HG03066 (cell line): ENCODE measurements around the gene FIS1.
"Not testable (repeated sequence)": the region's sequence is repeated elsewhere in the genome, so short reads cannot be mapped to it uniquely, and the experiment has no call there.

Experiments used
- ATAC-seq: cut with Tn5 transposase; IDR thresholded peaks from one replicate; pipeline ENCODE4 v1.9.1; 2021; ENCODE audit warnings: low read depth; ENCODE audit not compliant: unreplicated experiment

The FIS1 gene

DNA sequence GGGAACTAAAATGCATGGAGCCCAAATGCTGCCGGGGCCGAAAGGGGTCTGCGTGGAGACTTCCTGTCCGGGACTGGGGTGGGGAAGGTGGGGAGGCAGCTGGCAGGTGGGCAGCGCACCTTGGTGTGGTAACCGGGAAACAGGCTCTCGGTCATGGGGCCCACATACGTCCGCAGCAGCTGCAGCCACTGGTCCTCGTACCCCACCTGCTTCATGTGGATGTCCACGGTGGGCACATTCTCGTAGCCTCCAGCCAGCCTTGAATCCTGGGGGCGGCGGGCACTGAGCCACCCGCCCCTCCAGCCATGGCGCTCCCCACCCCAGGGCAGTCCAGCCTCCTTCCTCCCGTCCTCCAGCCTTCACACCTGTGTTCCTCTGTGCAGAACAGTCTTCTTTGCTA, 37.4 kb downstream of the FIS1 start:
- no peak for ATAC-seq

DNA sequence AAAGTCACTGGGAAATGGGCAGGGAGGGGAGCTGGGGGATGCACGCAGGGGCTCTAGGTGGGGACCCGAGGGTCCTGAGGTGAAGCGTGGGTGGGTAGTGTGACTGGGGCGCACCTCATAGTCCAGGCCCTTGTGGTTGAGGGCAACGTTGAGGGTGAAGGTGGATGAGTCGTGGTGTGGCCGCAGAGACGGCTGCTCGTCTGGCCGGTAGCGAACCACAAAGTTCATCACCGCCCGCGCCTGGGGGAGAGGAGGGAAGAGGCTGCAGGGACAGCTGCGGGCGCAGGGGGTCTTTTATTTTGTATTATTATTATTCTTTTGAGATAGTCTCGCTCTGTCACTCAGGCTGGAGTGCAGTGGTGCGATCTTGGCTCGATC, 38.2 kb downstream of the FIS1 start:
- no peak for ATAC-seq

DNA sequence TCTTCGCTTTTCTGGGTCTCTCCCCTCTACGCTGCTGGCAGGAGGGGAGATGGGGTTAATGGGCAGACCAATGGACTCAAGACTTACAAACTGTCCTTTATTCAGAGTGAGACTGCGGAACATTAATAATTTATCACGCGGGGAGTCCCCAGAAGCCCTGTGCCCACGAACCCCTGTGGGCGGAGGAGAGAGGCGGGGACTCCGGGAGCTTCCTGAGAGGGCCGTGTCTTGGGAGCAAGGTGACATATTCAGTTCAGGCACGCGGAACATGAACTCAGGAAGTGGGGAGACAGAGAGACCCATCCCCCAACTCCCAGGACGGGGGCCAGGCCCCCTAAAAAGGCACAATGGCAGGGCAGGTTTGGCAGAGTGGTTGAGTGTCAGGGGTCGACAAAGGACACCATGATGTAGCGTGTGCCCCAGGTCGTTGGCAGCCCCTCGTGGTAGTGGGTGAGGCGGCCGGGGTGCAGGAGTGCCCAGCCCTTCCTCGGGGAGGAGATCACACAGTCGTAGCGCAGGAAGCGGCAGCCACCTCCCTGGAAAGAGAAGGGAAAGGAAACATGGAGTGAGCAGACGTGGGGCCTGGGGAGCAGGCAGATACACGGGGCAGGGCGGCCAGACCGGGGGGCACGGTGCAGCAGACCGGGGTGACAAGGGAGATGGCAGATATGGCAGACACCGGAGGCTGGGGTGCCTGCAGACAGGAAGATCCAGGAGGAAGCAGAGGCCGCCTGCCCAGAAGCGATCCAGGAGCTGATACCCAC, 38.8 kb downstream of the FIS1 start:
- ATAC-seq: no peak

DNA sequence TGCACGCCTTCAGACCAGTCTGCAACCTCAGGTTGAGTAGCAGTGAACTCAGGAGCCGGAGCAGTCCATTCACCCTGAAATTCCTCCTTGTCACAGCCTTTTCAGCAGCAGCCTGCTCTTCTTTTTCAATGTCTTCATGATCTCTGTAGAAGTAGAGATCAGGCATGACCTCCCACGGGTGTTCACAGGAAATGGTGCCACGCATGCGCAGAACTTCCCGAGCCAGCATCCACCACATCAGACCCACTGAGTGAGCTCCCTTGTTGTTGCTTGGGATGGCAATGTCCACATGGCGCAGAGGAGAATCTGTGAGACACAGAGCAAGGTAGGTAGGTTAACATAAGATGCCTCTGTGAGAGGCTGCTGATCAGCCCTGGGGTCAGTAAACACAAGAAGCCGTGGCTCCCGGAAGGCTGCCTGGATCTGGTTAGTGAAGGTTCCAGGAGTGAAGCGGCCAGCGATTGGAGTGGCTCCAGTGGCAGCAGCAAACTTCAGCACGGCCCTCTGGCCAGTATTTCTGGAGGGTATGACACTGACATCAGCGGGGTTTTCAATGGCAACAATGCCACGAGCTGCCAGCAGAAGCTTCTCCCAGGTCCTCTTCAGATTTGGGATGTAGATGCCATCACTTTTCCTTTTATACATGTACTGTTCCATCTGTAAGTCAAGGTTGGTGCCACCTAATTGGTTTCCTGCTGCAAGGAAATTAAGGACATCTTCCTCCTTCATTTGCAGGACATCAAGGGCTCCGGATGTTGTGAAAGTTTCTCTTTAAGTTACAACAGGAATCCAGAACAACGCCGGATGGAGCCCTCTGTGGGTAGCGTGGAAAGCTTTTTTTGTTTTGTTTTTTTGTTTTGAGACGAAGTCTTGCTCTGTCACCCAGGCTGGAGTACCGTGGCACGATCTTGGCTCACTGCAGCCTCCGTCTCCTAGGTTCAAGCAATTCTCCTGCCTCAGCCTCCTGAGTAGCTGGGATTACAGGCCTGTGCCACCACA, 40.8 kb downstream of the FIS1 start:
- not testable (repeated sequence) for ATAC-seq

DNA sequence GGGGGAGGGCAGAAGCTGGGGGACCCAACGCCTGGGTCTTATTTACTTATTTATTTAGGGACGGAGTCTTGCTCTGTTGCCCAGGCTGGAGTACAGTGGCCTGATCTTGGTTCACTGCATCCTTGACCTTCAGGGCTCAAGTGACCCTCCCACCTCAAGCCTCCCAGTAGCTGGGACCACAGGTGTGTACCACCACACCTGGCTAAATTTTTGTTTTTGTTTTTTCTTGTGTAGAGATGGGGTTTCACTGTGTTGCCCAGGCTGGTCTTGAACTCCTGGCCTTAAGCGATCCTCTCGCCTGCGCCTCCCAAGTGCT, 42.3 kb downstream of the FIS1 start:
- no peak for ATAC-seq

DNA sequence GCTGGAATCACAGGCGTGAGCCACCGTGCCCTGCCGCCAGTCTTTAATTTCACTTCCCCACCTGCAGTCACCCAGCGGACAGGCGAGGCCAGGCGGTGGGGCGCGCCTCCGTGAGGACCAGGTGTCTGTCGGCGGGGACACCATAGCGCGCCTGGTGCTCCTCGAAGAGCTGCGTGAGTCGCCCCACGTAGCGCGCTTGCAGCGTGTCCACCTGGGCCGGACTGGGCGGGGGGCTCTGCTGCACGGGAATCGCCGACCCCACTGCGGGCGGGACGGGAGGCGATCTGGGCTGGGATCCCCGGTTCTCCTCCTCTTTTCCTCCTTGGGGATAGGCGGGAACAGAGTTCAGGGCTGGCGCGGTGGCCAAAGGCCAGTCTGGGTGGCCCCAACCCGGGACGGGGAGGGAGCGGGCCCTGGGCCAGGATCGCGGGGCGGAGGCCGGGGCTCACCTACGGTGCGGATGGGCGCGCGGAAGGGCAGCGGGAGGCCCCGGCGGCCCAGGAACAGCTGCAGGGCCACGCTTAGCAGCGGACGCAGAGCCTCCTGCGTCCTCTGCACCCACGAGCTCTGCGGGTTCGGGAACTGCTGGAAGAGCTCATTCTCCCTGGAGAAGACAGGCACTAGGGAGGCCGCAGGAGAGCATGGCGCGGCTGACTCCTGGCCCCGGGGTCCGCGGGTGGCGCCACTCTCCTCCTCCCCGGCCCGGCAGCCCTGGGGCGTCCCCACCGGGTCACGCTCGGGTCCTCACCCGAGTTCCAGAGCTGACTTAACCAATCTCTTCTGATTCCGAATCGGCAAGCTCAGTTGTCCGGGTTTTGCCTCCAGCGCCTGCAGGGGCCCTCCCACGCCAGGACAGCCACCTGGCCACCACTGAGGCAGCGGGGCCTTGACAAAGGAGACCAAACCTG, 42.9 kb downstream of the FIS1 start:
- ATAC-seq: no peak

DNA sequence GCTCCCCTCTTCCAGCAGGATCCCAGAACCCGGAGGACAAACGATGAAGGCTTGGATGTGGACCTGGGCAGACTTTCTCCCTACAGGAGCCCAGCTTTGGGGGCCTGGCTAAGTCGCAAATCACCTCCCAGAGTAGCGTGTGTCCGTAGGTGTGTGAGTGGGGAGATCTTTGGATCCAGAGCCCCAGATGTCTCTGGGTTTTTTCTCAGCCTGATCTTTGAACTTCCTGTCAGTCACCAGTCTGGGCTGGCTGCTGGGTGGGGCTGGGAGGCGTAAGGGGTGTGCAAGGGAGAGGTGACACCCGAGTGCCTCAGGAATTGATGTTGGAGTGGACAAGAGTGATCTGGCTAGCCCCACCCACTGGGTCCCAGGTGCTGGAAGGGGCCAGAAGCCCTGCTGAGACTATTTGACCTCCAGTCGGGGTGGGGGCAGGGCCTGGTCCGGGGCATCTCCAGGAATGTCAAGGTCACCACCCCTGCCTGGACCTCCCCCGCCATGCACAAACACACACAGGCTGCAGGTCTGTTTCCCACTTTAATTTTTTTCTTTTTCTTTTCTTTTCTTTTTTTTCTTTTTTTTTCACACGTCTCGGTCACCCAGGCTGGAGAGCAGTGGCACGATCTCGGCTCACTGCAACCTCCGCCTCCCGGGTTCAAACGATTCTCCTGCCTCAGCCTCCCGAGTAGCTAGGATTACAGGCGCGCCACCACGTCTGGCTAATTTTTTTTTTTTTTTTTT, 43.9 kb downstream of the FIS1 start, which contains the start of gene MOGAT3:
Gene MOGAT3 (minus strand): TSS at position 175 of the 738 bp plus-strand sequence. CDS start 182 bp downstream, outside the sequence.
- ATAC-seq: no peak

DNA sequence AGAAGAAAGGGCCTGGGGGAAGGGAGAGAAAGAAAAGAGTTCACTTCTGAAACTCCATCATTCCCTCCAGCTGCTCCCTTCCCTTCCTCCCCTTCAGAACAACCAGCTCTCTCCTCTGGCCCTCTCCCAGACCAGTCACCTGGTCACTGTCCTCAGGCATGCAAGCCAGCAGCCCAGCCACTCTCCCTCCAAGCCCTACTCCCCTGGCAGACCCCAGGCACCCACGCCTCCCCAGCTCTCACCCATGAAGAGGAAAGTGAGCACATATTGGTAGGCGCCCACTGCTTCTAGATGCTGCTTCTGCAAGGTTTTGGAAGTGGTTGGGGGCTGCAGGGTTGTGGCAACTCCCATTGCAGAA, 44.4 kb downstream of the FIS1 start:
- no peak for ATAC-seq

DNA sequence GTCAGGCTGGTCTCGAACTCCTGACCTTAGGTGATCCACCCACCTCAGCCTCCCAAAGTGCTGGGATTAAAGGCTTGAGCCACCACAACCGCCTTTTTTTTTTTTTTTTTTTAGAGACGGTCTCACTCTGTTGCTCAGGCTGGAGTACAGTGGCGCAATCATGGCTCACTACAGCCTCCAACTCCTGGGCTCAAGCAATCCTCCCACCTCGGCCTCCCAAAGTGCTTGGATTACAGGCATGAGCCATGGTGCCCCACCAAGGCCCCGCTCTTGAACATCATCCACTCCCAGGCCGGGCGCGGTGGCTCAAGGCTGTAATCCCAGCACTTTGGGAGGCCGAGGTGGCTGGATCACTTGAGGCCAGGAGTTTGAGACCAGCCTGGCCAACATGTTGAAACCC, 45.4 kb downstream of the FIS1 start:
- ATAC-seq: not testable (repeated sequence)

DNA sequence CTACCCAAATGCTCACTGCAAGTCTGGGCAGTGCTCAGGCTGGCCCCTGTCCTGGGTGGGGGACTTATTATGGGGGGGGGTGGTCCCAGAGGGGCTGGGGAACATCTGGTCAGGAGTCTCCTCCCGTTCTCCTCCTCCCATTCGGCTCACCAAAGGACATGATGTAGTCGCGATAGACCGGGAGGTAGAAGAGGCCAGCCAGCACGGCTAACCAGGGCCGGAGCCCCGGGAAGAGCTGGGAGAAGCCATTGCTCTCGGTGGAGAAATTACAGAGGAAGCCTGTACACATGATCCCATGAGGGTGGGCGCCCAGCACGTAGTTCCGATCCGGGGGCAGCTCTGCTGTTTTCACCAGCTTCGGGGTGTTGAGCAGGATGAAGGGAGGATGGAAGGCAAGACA, 46.4 kb downstream of the FIS1 start:
- no peak for ATAC-seq

DNA sequence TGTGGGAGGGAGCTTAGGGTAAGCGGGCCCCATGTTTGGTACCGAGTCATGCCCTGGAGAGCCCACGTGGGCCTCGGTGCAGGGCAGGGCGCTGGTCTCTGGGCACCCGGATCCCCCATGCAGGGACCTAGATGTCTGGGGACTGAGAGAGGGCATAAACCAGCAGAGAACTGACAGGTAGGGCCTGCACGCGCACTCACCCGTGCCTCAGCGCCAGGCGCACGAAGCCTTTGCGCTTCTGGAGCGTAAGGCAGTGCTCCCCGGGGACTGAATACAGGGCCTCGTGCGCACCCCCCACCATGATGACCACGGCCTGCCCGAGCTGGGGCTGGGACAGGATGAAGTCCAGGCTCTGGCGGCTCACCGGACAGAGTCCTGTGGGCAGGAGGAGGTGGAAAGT, 46.9 kb downstream of the FIS1 start:
- no peak for ATAC-seq

DNA sequence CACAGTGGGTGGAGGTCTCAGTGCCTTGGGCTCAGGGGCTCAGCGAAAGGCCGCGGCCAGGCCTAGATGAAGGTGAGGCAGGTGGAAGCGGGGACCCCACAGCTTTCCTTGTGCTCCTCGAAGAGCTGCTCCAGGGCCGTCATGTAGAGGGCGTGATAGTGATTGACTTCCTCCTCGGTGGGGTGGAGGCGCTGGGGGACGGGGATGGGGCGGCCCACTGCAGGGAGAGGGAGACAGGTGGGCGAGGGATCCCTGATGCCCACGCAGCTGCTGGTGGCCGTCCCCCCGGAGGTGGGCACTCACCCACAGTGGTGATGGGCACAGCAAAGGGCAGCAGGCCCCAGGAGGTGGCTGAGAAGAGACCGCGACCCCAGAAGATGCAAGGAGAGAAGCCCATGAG, 49.0 kb downstream of the FIS1 start:
- no peak for ATAC-seq
